ENCODE results near the gene ODAD4. TPM values are rescaled to one million over a fixed set of nuclear protein-coding genes. Genes with fewer than 3 reads are reported as not detected.

ODAD4 gene
- total RNA-seq, 1 donor from 2014 or later, result 6.3 TPM

GRCh38 chr17:41941168-41941567 lies 10.8 kb downstream of the ODAD4 start:
- no peak overlapping the region for H3K4me3 Mint-ChIP-seq (ENCODE audit: low read depth)
- H3K27me3 Mint-ChIP-seq, result no peaks in the 10 kb centered on the region
- H3K36me3 Mint-ChIP-seq (ENCODE audit: insufficient read depth), result peaks cover 6% of the 10 kb centered on the region
- no peak for TF ChIP-seq CTCF (IDR thresholded peaks at IDR 0.05; ENCODE audit: unreplicated experiment)
- H3K9me3 Mint-ChIP-seq (ENCODE audit: low read depth), result no peaks in the 10 kb centered on the region
- no peaks in the 10 kb centered on the region for H3K4me1 Mint-ChIP-seq (ENCODE audit: low read depth)
- no peak overlapping the region for H3K27ac Mint-ChIP-seq
- DNase-seq (ENCODE audit: low spot score, unreplicated experiment), result no peak

GRCh38 chr17:41942626-41943373 lies 12.4 kb downstream of the ODAD4 start:
- no peaks in the 10 kb centered on the region for H3K4me1 Mint-ChIP-seq (ENCODE audit: low read depth)
- DNase-seq (ENCODE audit: low spot score, unreplicated experiment), result no peak
- no peak overlapping the region for H3K4me3 Mint-ChIP-seq (ENCODE audit: low read depth)
- peaks cover 6% of the 10 kb centered on the region for H3K36me3 Mint-ChIP-seq (ENCODE audit: insufficient read depth)
- H3K27ac Mint-ChIP-seq, result no peak overlapping the region
- H3K27me3 Mint-ChIP-seq, result no peaks in the 10 kb centered on the region
- no peaks in the 10 kb centered on the region for H3K9me3 Mint-ChIP-seq (ENCODE audit: low read depth)
- no peak for TF ChIP-seq CTCF (IDR thresholded peaks at IDR 0.05; ENCODE audit: unreplicated experiment)

- H3K4me3 Mint-ChIP-seq (ENCODE audit: low read depth), result no peak overlapping the region
- no peaks in the 10 kb centered on the region for H3K4me1 Mint-ChIP-seq (ENCODE audit: low read depth)
- no peaks in the 10 kb centered on the region for H3K27me3 Mint-ChIP-seq
- no peaks in the 10 kb centered on the region for H3K9me3 Mint-ChIP-seq (ENCODE audit: low read depth)
- peaks cover 6% of the 10 kb centered on the region for H3K36me3 Mint-ChIP-seq (ENCODE audit: insufficient read depth)
- no peak for DNase-seq (ENCODE audit: low spot score, unreplicated experiment)
- no peak overlapping the region for H3K27ac Mint-ChIP-seq
- no peak for TF ChIP-seq CTCF (IDR thresholded peaks at IDR 0.05; ENCODE audit: unreplicated experiment)
Observed at GRCh38 chr17:41943492-41943891, 13.1 kb downstream of the ODAD4 start.

GRCh38 chr17:41944943-41945342 lies 14.5 kb downstream of the ODAD4 start:
- DNase-seq (ENCODE audit: low spot score, unreplicated experiment), result no peak
- Mint-ChIP-seq H3K27ac (no peak overlapping the region), H3K4me1 (ENCODE audit: low read depth) (no peaks in the 10 kb centered on the region), H3K9me3 (ENCODE audit: low read depth) (no peaks in the 10 kb centered on the region), H3K27me3 (no peaks in the 10 kb centered on the region), H3K4me3 (ENCODE audit: low read depth) (no peak overlapping the region), H3K36me3 (ENCODE audit: insufficient read depth) (peaks cover 5% of the 10 kb centered on the region)
- no peak for TF ChIP-seq CTCF (IDR thresholded peaks at IDR 0.05; ENCODE audit: unreplicated experiment)

- H3K27me3 Mint-ChIP-seq, result no peaks in the 10 kb centered on the region
- no peak for TF ChIP-seq CTCF (IDR thresholded peaks at IDR 0.05; ENCODE audit: unreplicated experiment)
- peaks cover 2% of the 10 kb centered on the region for H3K36me3 Mint-ChIP-seq (ENCODE audit: insufficient read depth)
- no peaks in the 10 kb centered on the region for H3K9me3 Mint-ChIP-seq (ENCODE audit: low read depth)
- H3K27ac Mint-ChIP-seq, result no peak overlapping the region
- no peaks in the 10 kb centered on the region for H3K4me1 Mint-ChIP-seq (ENCODE audit: low read depth)
- H3K4me3 Mint-ChIP-seq (ENCODE audit: low read depth), result no peak overlapping the region
- DNase-seq (ENCODE audit: low spot score, unreplicated experiment), result no peak
Observed at GRCh38 chr17:41948762-41949460, 18.5 kb downstream of the ODAD4 start.
